ENCODE results near the gene USP17L10.
"Not testable (repeated sequence)": the region's sequence is repeated elsewhere in the genome, so short reads cannot be mapped to it uniquely, and the experiment has no call there.

Gene USP17L10

GRCh38 chr4:9253078-9253477 is 42.6 kb downstream of the USP17L10 start, which contains the start of gene USP17L19:
USP17L19 (plus strand) TSS chr4:9253378; CDS start chr4:9253378, 0 bp downstream.
- H3K4me3 ChIP-seq (ENCODE audit: low read depth, low read length); H3K36me3 ChIP-seq (ENCODE audit: control insufficient read depth, insufficient read depth, low read length); H3K9ac ChIP-seq (ENCODE audit: low read depth, low read length); H3K27me3 ChIP-seq (ENCODE audit: control insufficient read depth, insufficient read depth, low read length); H3K4me1 ChIP-seq (ENCODE audit: control insufficient read depth, insufficient read depth, low read length); H3K9me3 ChIP-seq (ENCODE audit: control insufficient read depth, insufficient read depth, low read length): not testable (repeated sequence)

DNA sequence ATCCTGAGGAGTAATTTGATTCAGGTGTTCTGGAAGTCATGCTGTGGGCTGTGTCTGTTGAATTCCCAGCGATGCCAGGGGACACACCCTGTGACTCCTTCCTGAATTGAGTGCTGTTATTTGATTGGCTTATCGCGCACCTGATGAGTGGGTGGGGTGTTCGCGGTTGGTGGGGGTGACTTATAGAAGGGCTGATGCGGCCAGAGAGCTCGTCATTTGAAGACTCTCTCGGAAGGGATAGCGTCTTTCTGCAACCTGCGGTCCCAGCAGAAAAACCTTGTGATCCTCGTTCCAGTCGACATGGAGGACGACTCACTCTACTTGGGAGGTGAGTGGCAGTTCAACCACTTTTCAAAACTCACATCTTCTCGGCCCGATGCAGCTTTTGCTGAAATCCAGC is 47.4 kb downstream of the USP17L10 start, which contains the start of gene USP17L20:
Gene USP17L20, plus strand, starts transcription at position 301 of the 400 bp plus-strand sequence. Its CDS starts 0 bp downstream, at position 301.
- not testable (repeated sequence) for H3K4me1 ChIP-seq (ENCODE audit: control insufficient read depth, insufficient read depth, low read length); H3K36me3 ChIP-seq (ENCODE audit: control insufficient read depth, insufficient read depth, low read length); H3K9me3 ChIP-seq (ENCODE audit: control insufficient read depth, insufficient read depth, low read length); H3K9ac ChIP-seq (ENCODE audit: low read depth, low read length); H3K27me3 ChIP-seq (ENCODE audit: control insufficient read depth, insufficient read depth, low read length); H3K4me3 ChIP-seq (ENCODE audit: low read depth, low read length)

Measured in iPS-15b (cell line).